Neural cell (in vitro differentiated cells): ENCODE measurements around the gene MRPL22. TPM values are rescaled to one million over a fixed set of nuclear protein-coding genes. Genes with fewer than 3 reads are reported as not detected.

ENCODE experiments used
- H2AFZ ChIP-seq: fragments of 200-600, 300-800 bp; sonication (generic), shearing (Covaris generic); 2 replicates; pipeline ENCODE4 v1.6.0; 2014; ENCODE audit warnings: low read depth, mild to moderate bottlenecking, antibody characterized with exemption, low read length, moderate library complexity
- H3F3A ChIP-seq: fragments of 200-600 bp; shearing (Covaris generic); 2 replicates; pipeline ENCODE4 v1.6.1; 2016; ENCODE audit warnings: mild to moderate bottlenecking, moderate library complexity, mixed read lengths, antibody characterized with exemption, low read length; ENCODE audit not compliant: insufficient read depth, poor library complexity, severe bottlenecking
- H3K27ac ChIP-seq: fragments of 200-600, 300-800 bp; sonication (generic), shearing (Covaris generic); 2 replicates; pipeline ENCODE4 v1.5.1; 2014; ENCODE audit warnings: mild to moderate bottlenecking, low read length, moderate library complexity
- H3K27me3 ChIP-seq: fragments of 300-800, 200-600 bp; sonication (generic), shearing (Covaris generic); 2 replicates; pipeline ENCODE4 v1.6.0; 2014; ENCODE audit warnings: mild to moderate bottlenecking, low read depth, low read length, moderate library complexity; ENCODE audit not compliant: insufficient read depth
- H3K36me3 ChIP-seq: fragments of 300-800, 200-600 bp; sonication (generic), shearing (Covaris generic); 2 replicates; pipeline ENCODE4 v1.5.1; 2014; ENCODE audit warnings: mild to moderate bottlenecking, antibody characterized with exemption, low read length, moderate library complexity; ENCODE audit not compliant: insufficient read depth
- H3K4me2 ChIP-seq: fragments of 300-800, 200-600 bp; sonication (generic), shearing (Covaris generic); 2 replicates; pipeline ENCODE4 v1.6.0; 2014; ENCODE audit warnings: mild to moderate bottlenecking, low read length
- H3K4me3 ChIP-seq: fragments of 300-800, 200-600 bp; sonication (generic), shearing (Covaris generic); 2 replicates; pipeline ENCODE4 v1.5.1; 2014; ENCODE audit warnings: mild to moderate bottlenecking, low read length, moderate library complexity
- H3K79me2 ChIP-seq: fragments of 200-600 bp; shearing (Covaris generic); replicated peaks from 2 replicates; pipeline ENCODE4 v1.6.0; 2014; ENCODE audit warnings: mild to moderate bottlenecking, low read length, moderate library complexity; ENCODE audit not compliant: insufficient read depth
- H3K9ac ChIP-seq: fragments of 300-800, 200-600 bp; sonication (generic), shearing (Covaris generic); 2 replicates; pipeline ENCODE4 v1.6.1; 2016; ENCODE audit warnings: mild to moderate bottlenecking, low read length, mixed read lengths
- H3K9me2 ChIP-seq: fragments of 200-600 bp; shearing (Covaris generic); 2 replicates; pipeline ENCODE4 v1.6.1; 2016; ENCODE audit warnings: mild to moderate bottlenecking, low read length, mixed read lengths; ENCODE audit not compliant: insufficient read depth
- H3K9me3 ChIP-seq: fragments of 200-600, 300-800 bp; sonication (generic), shearing (Covaris generic); 2 replicates; pipeline ENCODE4 v1.6.1; 2016; ENCODE audit warnings: mild to moderate bottlenecking, mixed run types, low read length, moderate library complexity, mixed read lengths
- H4K20me1 ChIP-seq: fragments of 200-600 bp; shearing (Covaris generic); 2 replicates; pipeline ENCODE4 v1.6.1; 2016; ENCODE audit warnings: mild to moderate bottlenecking, mixed run types; ENCODE audit not compliant: insufficient read depth
- CTCF ChIP-seq: fragments of 450-650 bp; IDR thresholded peaks from 2 replicates; pipeline ENCODE4 v1.5.1; 2014; ENCODE audit warnings: antibody characterized with exemption, mild to moderate bottlenecking, moderate library complexity; ENCODE audit not compliant: poor library complexity, severe bottlenecking
- EP300 ChIP-seq: fragments of 450-650 bp; conservative IDR thresholded peaks from 2 replicates; pipeline ENCODE4 v1.6.1; 2014; ENCODE audit warnings: antibody characterized with exemption, mild to moderate bottlenecking, moderate library complexity; ENCODE audit not compliant: poor library complexity, severe bottlenecking
- EZH2 ChIP-seq: fragments of 200-600, 300-800 bp; shearing (Covaris generic), sonication (generic); IDR thresholded peaks from 2 replicates; pipeline ENCODE4 v1.6.1; 2014; ENCODE audit warnings: antibody characterized with exemption, low read length, borderline replicate concordance, mild to moderate bottlenecking; ENCODE audit not compliant: insufficient read depth, poor library complexity, severe bottlenecking
- MXI1 ChIP-seq: fragments of 450-650 bp; conservative IDR thresholded peaks from 2 replicates; pipeline ENCODE4 v1.6.1; 2014; ENCODE audit warnings: antibody characterized with exemption, mild to moderate bottlenecking; ENCODE audit not compliant: poor library complexity, severe bottlenecking
- POLR2AphosphoS5 ChIP-seq: IDR thresholded peaks from 2 replicates; pipeline ENCODE4 v1.6.1; 2012
- RAD21 ChIP-seq: fragments of 450-650 bp; conservative IDR thresholded peaks from 2 replicates; pipeline ENCODE4 v1.6.1; 2014; ENCODE audit warnings: antibody characterized with exemption, mild to moderate bottlenecking, moderate library complexity
- REST ChIP-seq: IDR thresholded peaks from 2 replicates; pipeline ENCODE4 v1.6.1; 2012; ENCODE audit warnings: borderline replicate concordance
- SMC3 ChIP-seq: fragments of 450-650 bp; conservative IDR thresholded peaks from 2 replicates; pipeline ENCODE4 v1.6.1; 2014; ENCODE audit warnings: antibody characterized with exemption, mild to moderate bottlenecking, moderate library complexity; ENCODE audit not compliant: poor library complexity
- TAF1 ChIP-seq: IDR thresholded peaks from 2 replicates; pipeline ENCODE4 v1.6.1; 2012; ENCODE audit warnings: low read depth
- polyA minus RNA-seq: library from RNA; depleted of rRNA, polyadenylated mRNA; stranded (reverse); fragments of >200 nt; gene quantifications from 2 replicates; pipeline ENCODE4 v1.2.3, GENCODE V29; 2014
- polyA plus RNA-seq: library from polyadenylated mRNA; depleted of rRNA; stranded (reverse); fragments of >200 nt; gene quantifications from 2 replicates; pipeline ENCODE4 v1.2.3, GENCODE V29; 2014

MRPL22 gene
- polyA plus RNA-seq (26.8 and 28.0 TPM in 2 replicates), polyA minus RNA-seq (26.8 and 42.1 TPM in 2 replicates)

- Histone ChIP-seq H3K4me2 (peak within 1 kb of the TSS; percentile 97), H3K9me2 (no peaks in the 10 kb centered on the region), H3F3A (no peaks in the 10 kb centered on the region), H3K9ac (peak within 1 kb of the TSS; percentile 79), H3K4me3 (peak within 1 kb of the TSS; percentile 99), H3K27ac (peak within 1 kb of the TSS; percentile 75), H3K27me3 (no peaks in the 10 kb centered on the region), H3K79me2 (peaks cover 34% of the 10 kb centered on the region), H3K36me3 (no peaks in the 10 kb centered on the region), H2AFZ (peak within 1 kb of the TSS; percentile 62), H4K20me1 (no peaks in the 10 kb centered on the region), H3K9me3 (no peaks in the 10 kb centered on the region)
- TF ChIP-seq RAD21 (peak; percentile 32), POLR2AphosphoS5 (peak; percentile 94), EZH2 (no peak), TAF1 (peak; percentile 73), SMC3 (peak; percentile 47), CTCF (no peak), EP300 (no peak), REST (peak; percentile 71), MXI1 (peak; percentile 69)
Measured at GRCh38 chr5:154940772-154941620, at the start of gene MRPL22. MRPL22 (plus strand) TSS chr5:154941073; CDS start chr5:154941111, 38 bp downstream.

DNA sequence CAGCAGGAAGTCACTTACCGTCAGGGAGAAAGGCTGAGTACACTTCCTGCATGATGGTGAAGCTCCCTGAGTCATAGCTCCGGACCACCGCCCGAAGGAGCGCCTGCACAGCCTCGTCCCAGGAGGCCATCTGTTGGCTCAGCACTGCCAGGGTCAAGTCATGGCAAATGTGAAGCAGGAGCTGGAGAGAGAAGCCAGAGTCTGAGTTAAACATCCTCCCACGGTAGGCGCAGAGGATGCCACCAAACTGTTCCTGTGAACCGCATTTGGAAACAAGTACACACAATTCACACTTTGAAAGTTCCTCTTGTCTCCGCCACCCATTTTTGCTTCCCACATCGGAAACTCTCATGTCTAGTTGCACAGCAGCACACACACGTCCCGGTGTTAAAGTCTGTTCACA lies 48.5 kb upstream of the MRPL22 start:
- no peak overlapping the region for H3K9ac ChIP-seq
- no peaks in the 10 kb centered on the region for H3K9me2 ChIP-seq
- H3K27me3 ChIP-seq: no peaks in the 10 kb centered on the region
- H4K20me1 ChIP-seq: no peaks in the 10 kb centered on the region
- no peaks in the 10 kb centered on the region for H3K79me2 ChIP-seq
- H3K4me2 ChIP-seq: no peak overlapping the region
- no peak overlapping the region for H3K4me3 ChIP-seq
- H3F3A ChIP-seq: no peaks in the 10 kb centered on the region
- no peaks in the 10 kb centered on the region for H3K9me3 ChIP-seq
- no peaks in the 10 kb centered on the region for H3K36me3 ChIP-seq
- no peak overlapping the region for H3K27ac ChIP-seq
- H2AFZ ChIP-seq: no peak overlapping the region
- TF ChIP-seq TAF1 (no peak), EP300 (no peak), CTCF (no peak), POLR2AphosphoS5 (no peak), REST (no peak), MXI1 (no peak), EZH2 (no peak), SMC3 (no peak), RAD21 (no peak)
